Measurements from ENCODE around the gene MGST3. TPM values are rescaled to one million over a fixed set of nuclear protein-coding genes. Genes with fewer than 3 reads are reported as not detected.

Gene MGST3
- total and polyA plus RNA-seq, 2 experiments from 2014 or later = 84.5 to 262 TPM

DNA sequence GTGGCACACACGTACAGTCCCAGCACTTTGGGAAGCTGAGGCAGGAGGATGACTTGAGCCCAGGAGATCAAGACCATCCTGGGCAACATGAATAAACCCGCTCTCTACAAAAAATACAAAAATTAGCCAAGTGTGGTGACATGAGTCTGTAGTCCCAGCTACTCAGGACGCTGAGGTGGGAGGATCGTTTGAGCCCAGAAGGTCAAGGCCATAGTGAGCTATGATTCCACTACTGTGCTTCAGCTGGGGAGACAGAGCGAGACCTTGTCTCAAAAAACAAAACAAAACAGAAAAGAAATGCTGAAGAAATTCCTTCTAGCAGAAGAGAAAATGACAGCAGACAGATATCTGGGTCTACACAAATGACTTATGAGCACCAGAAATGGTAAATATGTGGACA, 57.0 kb downstream of the MGST3 start:
- no peak for TF ChIP-seq NANOG (IDR thresholded peaks at IDR 0.05; ENCODE audit: borderline replicate concordance)
- TF ChIP-seq ETS1 (IDR thresholded peaks at IDR 0.05) = no peak
- no peak for TF ChIP-seq EZH2 (IDR thresholded peaks at IDR 0.05; ENCODE audit: low read depth, unreplicated experiment)
- no peak for TF ChIP-seq JUNB (IDR thresholded peaks at IDR 0.05; ENCODE audit: unreplicated experiment)
- no peak for TF ChIP-seq POLR2AphosphoS5 (IDR thresholded peaks at IDR 0.05; ENCODE audit: low read depth)
- no peak for TF ChIP-seq STAT1 (IDR thresholded peaks at IDR 0.05; ENCODE audit: unreplicated experiment)
- TF ChIP-seq ZNF462 (CRISPR knock-in tag; IDR thresholded peaks at IDR 0.05) = no peak
- TF ChIP-seq, protein P1, sequence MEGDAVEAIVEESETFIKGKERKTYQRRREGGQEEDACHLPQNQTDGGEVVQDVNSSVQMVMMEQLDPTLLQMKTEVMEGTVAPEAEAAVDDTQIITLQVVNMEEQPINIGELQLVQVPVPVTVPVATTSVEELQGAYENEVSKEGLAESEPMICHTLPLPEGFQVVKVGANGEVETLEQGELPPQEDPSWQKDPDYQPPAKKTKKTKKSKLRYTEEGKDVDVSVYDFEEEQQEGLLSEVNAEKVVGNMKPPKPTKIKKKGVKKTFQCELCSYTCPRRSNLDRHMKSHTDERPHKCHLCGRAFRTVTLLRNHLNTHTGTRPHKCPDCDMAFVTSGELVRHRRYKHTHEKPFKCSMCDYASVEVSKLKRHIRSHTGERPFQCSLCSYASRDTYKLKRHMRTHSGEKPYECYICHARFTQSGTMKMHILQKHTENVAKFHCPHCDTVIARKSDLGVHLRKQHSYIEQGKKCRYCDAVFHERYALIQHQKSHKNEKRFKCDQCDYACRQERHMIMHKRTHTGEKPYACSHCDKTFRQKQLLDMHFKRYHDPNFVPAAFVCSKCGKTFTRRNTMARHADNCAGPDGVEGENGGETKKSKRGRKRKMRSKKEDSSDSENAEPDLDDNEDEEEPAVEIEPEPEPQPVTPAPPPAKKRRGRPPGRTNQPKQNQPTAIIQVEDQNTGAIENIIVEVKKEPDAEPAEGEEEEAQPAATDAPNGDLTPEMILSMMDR (conservative IDR thresholded peaks at IDR 0.05; ENCODE audit: low read depth in 2 of 2) = no peak
- Mint-ChIP-seq H3K27me3 (ENCODE audit: insufficient read depth, low read depth, poor library complexity) (no peaks in the 10 kb centered on the region), H3K4me3 (no peak overlapping the region), H3K36me3 (ENCODE audit: low read depth) (peaks cover 63% of the 10 kb centered on the region), H3K9me3 (peaks cover 28% of the 10 kb centered on the region), H3K4me1 (no peaks in the 10 kb centered on the region), H3K27ac (no peak overlapping the region)
- DNase-seq (ENCODE audit: low spot score) (no peak), ATAC-seq (no peak)
- Histone ChIP-seq H3K79me2 (replicated peaks; ENCODE audit: insufficient read depth) (peaks cover 91% of the 10 kb centered on the region), H3K27ac (ENCODE audit: low read depth) (no peak overlapping the region), H3K4me3 (no peak overlapping the region), H3K9me2 (ENCODE audit: insufficient read depth) (no peaks in the 10 kb centered on the region), H3K4me1 (ENCODE audit: insufficient read depth) (no peaks in the 10 kb centered on the region), H3K27me3 (ENCODE audit: insufficient read depth) (no peaks in the 10 kb centered on the region), H3K4me2 (no peak overlapping the region), H3K36me3 (ENCODE audit: insufficient read depth) (no peaks in the 10 kb centered on the region), H4K20me1 (replicated peaks; ENCODE audit: insufficient read depth) (no peaks in the 10 kb centered on the region; the same call in 1 of the 2 replicates), H2AFZ (no peak overlapping the region), H3F3A (replicated peaks; ENCODE audit: low read depth) (no peaks in the 10 kb centered on the region)
